Endothelial cell of umbilical vein (primary cell): ENCODE results near the gene KREMEN1.

Experiments used
- CTCF ChIP-seq, 2 donors: IDR thresholded peaks; 1 replicate in 1 of 2; 2 replicates in 1 of 2; pipeline ENCODE4 v1.5.1; 2011; ENCODE audit warnings: low read length in 2 of 2, mild to moderate bottlenecking in 2 of 2, moderate library complexity in 2 of 2, control low read depth in 1 of 2, inconsistent platforms in 1 of 2, low read depth in 1 of 2; ENCODE audit not compliant: insufficient read depth in 1 of 2; ENCODE audit errors: extremely low read depth in 1 of 2
- EZH2 ChIP-seq: IDR thresholded peaks from 2 replicates; pipeline ENCODE4 v1.6.1; 2012; ENCODE audit warnings: borderline replicate concordance, low read depth, mild to moderate bottlenecking, moderate library complexity, low read length, inconsistent platforms; ENCODE audit not compliant: severe bottlenecking
- FOS ChIP-seq: IDR thresholded peaks from 2 replicates; pipeline ENCODE4 v1.6.1; 2011; ENCODE audit warnings: mild to moderate bottlenecking, low read length, moderate library complexity, borderline replicate concordance; ENCODE audit not compliant: insufficient read depth
- MAX ChIP-seq: IDR thresholded peaks from 2 replicates; pipeline ENCODE4 v1.6.1; 2011; ENCODE audit not compliant: insufficient read depth, insufficient read length
- POLR2A ChIP-seq: IDR thresholded peaks from 2 replicates; pipeline ENCODE4 v1.6.1; 2012; ENCODE audit warnings: low read depth, mild to moderate bottlenecking, control low read depth, low read length
- POLR2AphosphoS5 ChIP-seq: IDR thresholded peaks from 2 replicates; pipeline ENCODE4 v1.6.1; 2012; ENCODE audit warnings: low read depth, mild to moderate bottlenecking, control low read depth, low read length, moderate library complexity; ENCODE audit not compliant: insufficient read depth

DNA sequence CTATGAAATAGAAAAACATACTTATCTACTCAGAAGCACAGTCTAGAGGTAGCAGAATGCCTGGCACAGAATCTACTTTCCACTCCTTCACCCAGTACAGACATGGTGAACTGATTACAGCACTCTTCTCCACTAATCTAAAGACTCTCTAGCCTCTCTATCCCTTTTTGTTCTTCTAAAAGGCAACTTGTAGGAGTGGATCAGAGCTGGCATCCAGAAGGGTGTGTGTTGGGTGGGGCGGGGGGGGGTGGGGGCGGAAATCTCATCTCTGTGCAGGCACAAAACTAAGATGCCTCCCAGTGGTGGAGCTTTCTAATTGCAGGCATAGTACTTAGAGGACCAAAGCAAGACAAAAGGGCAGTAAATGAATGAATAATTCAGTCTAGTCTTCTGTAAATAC, 121.3 kb downstream of the KREMEN1 start:
- TF ChIP-seq CTCF (IDR thresholded peaks at IDR 0.05; ENCODE audit: extremely low read depth in 1 of 2, insufficient read depth in 1 of 2, low read depth in 1 of 2, low read length in 2 of 2): no peak
- TF ChIP-seq EZH2: no peak
- TF ChIP-seq POLR2A: no peak
- TF ChIP-seq POLR2AphosphoS5: no peak
- TF ChIP-seq MAX: no peak
- TF ChIP-seq FOS: no peak
